ENCODE results near the gene NANOS3. TPM values are rescaled to one million over a fixed set of nuclear protein-coding genes. Genes with fewer than 3 reads are reported as not detected.

Gene NANOS3
- total RNA-seq, 1 donor from 2014 or later: not detected

DNA sequence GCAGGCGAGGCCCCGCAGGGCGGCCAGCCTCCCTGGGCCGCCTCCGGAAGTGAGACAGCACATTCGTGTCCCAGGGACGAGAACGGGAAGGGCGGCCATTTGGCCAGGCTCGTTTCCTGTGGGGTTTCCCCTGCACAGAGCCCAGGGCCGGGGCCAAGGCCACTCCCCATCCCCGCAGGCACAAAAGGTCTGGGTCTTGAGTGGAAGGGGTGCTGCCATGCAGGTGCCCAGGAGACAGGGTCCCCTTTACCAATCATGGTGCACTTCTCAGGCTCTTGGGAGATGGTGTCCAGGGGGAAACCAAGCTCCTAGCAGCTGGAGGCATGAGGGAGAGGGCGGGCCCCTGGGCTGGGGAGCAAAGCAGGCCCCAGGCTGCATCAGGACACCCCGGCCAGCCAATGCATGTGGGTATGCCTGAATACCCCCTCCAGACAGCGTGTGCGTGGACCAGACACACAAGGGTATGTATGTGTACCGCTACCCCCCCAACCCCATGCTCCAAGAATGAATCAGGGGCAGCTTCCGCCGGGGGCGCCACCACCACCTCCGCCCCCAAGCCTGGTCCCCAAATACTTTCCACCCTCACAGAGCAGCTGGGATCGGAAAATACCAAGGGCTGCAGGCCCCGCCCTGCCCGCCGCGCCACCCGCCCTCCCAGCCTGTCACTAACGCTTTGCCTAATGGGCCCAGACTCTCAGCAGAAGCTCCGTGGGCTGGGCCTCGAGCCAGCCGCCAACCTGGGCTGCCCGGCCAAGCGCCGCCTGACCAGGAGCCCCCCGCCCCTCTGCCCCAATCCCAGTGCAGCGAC, 37.6 kb upstream of the NANOS3 start:
- TF ChIP-seq, protein P1, sequence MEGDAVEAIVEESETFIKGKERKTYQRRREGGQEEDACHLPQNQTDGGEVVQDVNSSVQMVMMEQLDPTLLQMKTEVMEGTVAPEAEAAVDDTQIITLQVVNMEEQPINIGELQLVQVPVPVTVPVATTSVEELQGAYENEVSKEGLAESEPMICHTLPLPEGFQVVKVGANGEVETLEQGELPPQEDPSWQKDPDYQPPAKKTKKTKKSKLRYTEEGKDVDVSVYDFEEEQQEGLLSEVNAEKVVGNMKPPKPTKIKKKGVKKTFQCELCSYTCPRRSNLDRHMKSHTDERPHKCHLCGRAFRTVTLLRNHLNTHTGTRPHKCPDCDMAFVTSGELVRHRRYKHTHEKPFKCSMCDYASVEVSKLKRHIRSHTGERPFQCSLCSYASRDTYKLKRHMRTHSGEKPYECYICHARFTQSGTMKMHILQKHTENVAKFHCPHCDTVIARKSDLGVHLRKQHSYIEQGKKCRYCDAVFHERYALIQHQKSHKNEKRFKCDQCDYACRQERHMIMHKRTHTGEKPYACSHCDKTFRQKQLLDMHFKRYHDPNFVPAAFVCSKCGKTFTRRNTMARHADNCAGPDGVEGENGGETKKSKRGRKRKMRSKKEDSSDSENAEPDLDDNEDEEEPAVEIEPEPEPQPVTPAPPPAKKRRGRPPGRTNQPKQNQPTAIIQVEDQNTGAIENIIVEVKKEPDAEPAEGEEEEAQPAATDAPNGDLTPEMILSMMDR (IDR thresholded peaks at IDR 0.05; ENCODE audit: insufficient read depth, low read length, poor library complexity, severe bottlenecking): no peak
- H3K36me3 ChIP-seq (ENCODE audit: control insufficient read depth, insufficient read depth, low read length): peaks cover 2% of the 10 kb centered on the region
- DNase-seq (ENCODE audit: low read depth): no peak

DNA sequence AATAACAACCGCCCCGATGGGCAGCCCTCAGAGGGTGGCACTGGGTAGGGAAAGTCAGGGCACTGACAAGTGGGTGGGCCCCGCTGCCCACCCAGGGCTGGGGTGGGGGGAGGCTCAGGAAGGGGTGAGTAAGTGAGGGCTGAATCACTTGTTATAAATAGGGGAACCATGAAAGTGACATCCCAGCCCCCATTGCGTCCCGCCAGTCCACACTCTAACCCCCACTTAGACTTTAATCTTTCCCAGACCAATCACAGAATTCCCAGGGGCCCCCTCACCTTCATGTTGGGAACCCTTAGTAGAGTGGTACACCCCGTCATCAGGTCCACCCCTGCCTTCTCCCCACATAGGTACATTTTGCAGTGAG, 37.0 kb upstream of the NANOS3 start:
- Histone ChIP-seq H3K27me3 (ENCODE audit: control insufficient read depth, insufficient read depth, low read length) (no peaks in the 10 kb centered on the region), H3K36me3 (ENCODE audit: control insufficient read depth, insufficient read depth, low read length) (peaks cover 2% of the 10 kb centered on the region), H3K4me3 (ENCODE audit: low read depth, low read length) (peak overlapping the region; percentile 97)
- no peak for DNase-seq (ENCODE audit: low read depth)
- TF ChIP-seq, protein P1 (IDR thresholded peaks at IDR 0.05; ENCODE audit: insufficient read depth, low read length, poor library complexity, severe bottlenecking): no peak

More for the DNA sequence above, 37.6 kb upstream of the NANOS3 start:
- Histone ChIP-seq H3K4me3 (ENCODE audit: low read depth, low read length) (peak overlapping the region; percentile 97), H3K27me3 (ENCODE audit: control insufficient read depth, insufficient read depth, low read length) (no peaks in the 10 kb centered on the region)

DNA sequence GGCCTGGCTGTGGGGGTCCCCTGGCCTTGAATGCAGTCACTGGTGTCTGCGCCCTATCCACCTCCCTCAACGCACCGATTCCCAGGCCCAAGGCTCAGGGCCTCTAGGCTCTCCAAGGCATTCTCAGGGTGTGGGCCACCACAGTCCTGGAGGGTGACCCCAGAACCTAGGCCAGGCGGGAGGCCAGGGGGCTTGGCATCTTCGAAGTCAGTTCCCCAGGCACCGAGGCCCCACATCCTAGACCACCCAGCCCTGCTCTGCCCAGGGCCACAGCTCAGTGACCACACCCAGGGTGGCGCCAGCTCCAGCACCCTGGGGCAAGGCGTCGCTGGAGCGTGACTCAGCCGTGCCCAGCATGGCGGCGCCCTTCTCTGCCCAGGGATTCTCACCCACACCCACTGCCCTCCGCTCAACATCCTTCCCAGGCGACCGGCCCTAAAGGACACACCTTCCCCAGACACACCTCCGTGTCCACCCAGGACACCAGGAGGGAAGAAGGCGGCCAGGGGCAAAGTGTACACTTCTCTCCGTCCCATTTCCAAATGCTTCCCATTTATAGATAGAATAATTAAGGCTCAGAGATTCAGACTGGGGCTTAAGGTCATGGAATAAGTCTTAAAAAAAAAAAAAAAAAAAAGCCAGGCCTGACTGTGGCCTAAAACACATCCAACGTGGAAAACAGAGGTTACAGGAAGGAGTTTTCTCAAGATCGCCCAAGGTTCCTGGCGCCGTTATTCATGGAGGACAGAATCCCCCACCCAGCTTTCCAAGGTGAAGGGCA, 36.4 kb upstream of the NANOS3 start:
- peak overlapping the region; percentile 97 for H3K4me3 ChIP-seq (ENCODE audit: low read depth, low read length)
- DNase-seq (ENCODE audit: low read depth): no peak
- TF ChIP-seq, protein P1 (IDR thresholded peaks at IDR 0.05; ENCODE audit: insufficient read depth, low read length, poor library complexity, severe bottlenecking): peak; percentile 11
- H3K27me3 ChIP-seq (ENCODE audit: control insufficient read depth, insufficient read depth, low read length): no peaks in the 10 kb centered on the region
- peaks cover 2% of the 10 kb centered on the region for H3K36me3 ChIP-seq (ENCODE audit: control insufficient read depth, insufficient read depth, low read length)

DNA sequence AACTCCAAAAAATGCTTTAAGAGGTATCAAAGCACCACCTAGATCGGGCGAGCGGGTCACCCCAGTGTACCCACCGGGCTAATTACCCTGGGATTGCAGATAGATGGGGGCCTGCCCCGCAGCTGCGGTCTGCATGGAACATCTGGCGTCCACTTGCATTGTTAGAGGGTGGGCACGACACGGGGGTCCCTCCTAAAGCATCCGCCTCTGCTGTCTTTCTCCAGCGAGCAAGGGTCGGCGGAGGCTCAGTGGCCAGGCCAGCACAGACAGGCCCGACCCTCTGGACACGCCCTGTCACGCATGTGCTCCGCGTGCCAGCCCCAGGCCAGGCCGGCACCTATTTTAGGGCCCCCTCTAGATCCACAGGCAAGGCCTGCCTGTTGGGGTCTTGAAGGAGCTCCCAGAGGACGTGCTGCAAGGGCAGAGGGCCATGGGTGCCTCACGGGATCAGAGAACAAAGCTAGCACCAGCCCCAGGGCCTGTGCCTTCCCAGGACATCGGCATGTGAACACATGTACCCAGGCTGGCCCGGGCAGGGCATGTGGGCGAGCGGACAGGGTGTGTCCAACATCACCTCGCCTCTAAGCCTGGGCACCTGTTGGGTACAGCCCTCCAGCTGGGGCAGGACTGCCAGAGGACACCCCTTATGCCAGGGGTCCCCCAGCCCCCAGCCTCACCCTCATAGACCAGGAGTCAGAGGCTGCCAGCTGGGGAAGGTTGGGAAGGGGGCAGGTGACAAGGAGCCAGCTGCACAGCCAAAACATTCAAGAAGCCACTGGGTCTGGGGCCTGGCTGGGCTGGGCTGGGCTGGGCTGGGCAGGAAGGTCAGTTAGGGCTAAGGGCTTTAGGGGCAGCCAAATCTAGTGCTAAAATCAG, 35.6 kb upstream of the NANOS3 start:
- TF ChIP-seq, protein P1 (IDR thresholded peaks at IDR 0.05; ENCODE audit: insufficient read depth, low read length, poor library complexity, severe bottlenecking): no peak
- no peaks in the 10 kb centered on the region for H3K27me3 ChIP-seq (ENCODE audit: control insufficient read depth, insufficient read depth, low read length)
- H3K4me3 ChIP-seq (ENCODE audit: low read depth, low read length): peak overlapping the region; percentile 97
- no peak for DNase-seq (ENCODE audit: low read depth)
- H3K36me3 ChIP-seq (ENCODE audit: control insufficient read depth, insufficient read depth, low read length): no peaks in the 10 kb centered on the region

DNA sequence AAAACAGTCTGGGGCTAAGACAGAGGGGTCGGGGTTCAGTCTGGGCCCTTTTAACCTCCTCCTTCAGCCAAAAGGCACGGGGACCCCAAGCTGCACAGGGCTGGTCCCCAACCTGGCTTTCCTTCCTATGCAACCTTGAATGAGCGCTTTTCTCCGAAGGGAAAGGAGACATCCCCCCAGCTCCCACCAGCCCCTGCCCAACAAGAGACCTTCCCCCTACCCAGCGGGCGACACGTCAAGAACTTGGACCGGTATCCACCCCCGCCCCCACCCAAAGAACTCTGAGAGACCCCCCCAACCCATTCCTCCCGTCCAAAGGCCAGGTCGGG, 35.0 kb upstream of the NANOS3 start:
- TF ChIP-seq, protein P1 (IDR thresholded peaks at IDR 0.05; ENCODE audit: insufficient read depth, low read length, poor library complexity, severe bottlenecking): no peak
- Histone ChIP-seq H3K27me3 (ENCODE audit: control insufficient read depth, insufficient read depth, low read length) (no peaks in the 10 kb centered on the region), H3K36me3 (ENCODE audit: control insufficient read depth, insufficient read depth, low read length) (no peaks in the 10 kb centered on the region), H3K4me3 (ENCODE audit: low read depth, low read length) (peak overlapping the region; percentile 97)
- DNase-seq (ENCODE audit: low read depth): no peak
